Skeletal muscle tissue (tissue), 4 donors: ENCODE data around the gene CCNT1. TPM values are rescaled to one million over a fixed set of nuclear protein-coding genes. Genes with fewer than 3 reads are reported as not detected.

Source experiments
- H3K27ac ChIP-seq: one replicate; pipeline ENCODE4 v1.7.0; 2013; ENCODE audit warnings: mild to moderate bottlenecking, low read depth, low read length, inconsistent platforms
- H3K27me3 ChIP-seq, 3 donors: one replicate each; pipeline ENCODE4 v1.7.0; 2013; ENCODE audit warnings: low read length in 3 of 3; ENCODE audit not compliant: control insufficient read depth in 3 of 3, insufficient read depth in 3 of 3
- H3K36me3 ChIP-seq, 3 donors: one replicate each; pipeline ENCODE4 v1.7.0; 2013; ENCODE audit warnings: low read length in 3 of 3; ENCODE audit not compliant: control insufficient read depth in 3 of 3, insufficient read depth in 3 of 3
- H3K4me1 ChIP-seq, 3 donors: one replicate each; pipeline ENCODE4 v1.7.0; 2013; ENCODE audit warnings: low read length in 3 of 3, mild to moderate bottlenecking in 3 of 3; ENCODE audit not compliant: control insufficient read depth in 3 of 3, insufficient read depth in 3 of 3
- H3K4me3 ChIP-seq, 3 donors: one replicate each; pipeline ENCODE4 v1.7.0; 2013; ENCODE audit warnings: low read length in 3 of 3
- H3K9ac ChIP-seq, 3 donors: one replicate each; pipeline ENCODE4 v1.7.0; 2013; ENCODE audit warnings: low read length in 3 of 3, mild to moderate bottlenecking in 3 of 3, moderate library complexity in 2 of 3, low read depth in 1 of 3
- H3K9me3 ChIP-seq, 3 donors: one replicate each; pipeline ENCODE4 v1.7.0; 2013; ENCODE audit warnings: low read length in 3 of 3; ENCODE audit not compliant: control insufficient read depth in 3 of 3
- total RNA-seq: library from RNA; depleted of rRNA; stranded (reverse); fragments of >200 nt; gene quantifications from one replicate; pipeline ENCODE4 v1.2.3, GENCODE V29; 2014
- donor health status: Osteomylitis.

The CCNT1 gene
- 27.7 TPM for total RNA-seq

- no peaks in the 10 kb centered on the region for H3K9me3 ChIP-seq
Measured at GRCh38 chr12:48716493-48717251, at the start of gene CCNT1. TSS of gene CCNT1 (minus strand) at chr12:48716707. CDS start at chr12:48716675, 32 bp downstream.

GRCh38 chr12:48765753-48766162 lies 49.3 kb upstream of the CCNT1 start:
- H3K9me3 ChIP-seq, result no peaks in the 10 kb centered on the region
- peaks cover 18 to 24% (median 24%) of the 10 kb centered on the region in 3 donors for H3K36me3 ChIP-seq

More at GRCh38 chr12:48716493-48717251, at the start of gene CCNT1:
- H3K36me3 ChIP-seq, result peaks cover 0 to 9% (median 8%) of the 10 kb centered on the region in 3 donors
- H3K27ac ChIP-seq, result peak within 1 kb of the TSS; percentile 90
- H3K4me3 ChIP-seq, result peak within 1 kb of the TSS; percentile 83 to 99 (median 97)
- H3K4me1 ChIP-seq, result peaks cover 27 to 31% (median 27%) of the 10 kb centered on the region in 3 donors
- H3K9ac ChIP-seq, result peak within 1 kb of the TSS; percentile 91 to 99 (median 99)
- no peaks in the 10 kb centered on the region for H3K27me3 ChIP-seq

GRCh38 chr12:48764521-48764920 lies 48.0 kb upstream of the CCNT1 start:
- Histone ChIP-seq H3K27ac (no peak overlapping the region), H3K4me3 (no peak overlapping the region), H3K27me3 (no peaks in the 10 kb centered on the region), H3K36me3 (peaks cover 16 to 20% (median 17%) of the 10 kb centered on the region in 3 donors), H3K9ac (no peak overlapping the region), H3K9me3 (no peaks in the 10 kb centered on the region), H3K4me1 (peaks cover 5 to 17% (median 6%) of the 10 kb centered on the region in 3 donors)

More at GRCh38 chr12:48765753-48766162, 49.3 kb upstream of the CCNT1 start:
- H3K4me1 ChIP-seq, result peaks cover 5 to 17% (median 6%) of the 10 kb centered on the region in 3 donors
- H3K9ac ChIP-seq, result no peak overlapping the region
- H3K4me3 ChIP-seq, result no peak overlapping the region
- H3K27me3 ChIP-seq, result no peaks in the 10 kb centered on the region
- no peak overlapping the region for H3K27ac ChIP-seq

- no peaks in the 10 kb centered on the region for H3K36me3 ChIP-seq
- H3K4me3 ChIP-seq, result no peak overlapping the region
- no peaks in the 10 kb centered on the region for H3K27me3 ChIP-seq
- no peak overlapping the region for H3K9ac ChIP-seq
- H3K27ac ChIP-seq, result no peak overlapping the region
- no peaks in the 10 kb centered on the region for H3K9me3 ChIP-seq
- no peaks in the 10 kb centered on the region for H3K4me1 ChIP-seq
Measured at GRCh38 chr12:48758737-48759136, 42.2 kb upstream of the CCNT1 start.

- no peaks in the 10 kb centered on the region for H3K4me1 ChIP-seq
- no peak overlapping the region for H3K27ac ChIP-seq
- no peak overlapping the region for H3K9ac ChIP-seq
- H3K36me3 ChIP-seq, result no peaks in the 10 kb centered on the region
- no peaks in the 10 kb centered on the region for H3K27me3 ChIP-seq
- H3K4me3 ChIP-seq, result no peak overlapping the region
- no peaks in the 10 kb centered on the region for H3K9me3 ChIP-seq
Measured at GRCh38 chr12:48758186-48758585, 41.7 kb upstream of the CCNT1 start.

GRCh38 chr12:48750769-48751356 lies 34.4 kb upstream of the CCNT1 start:
- Histone ChIP-seq H3K9ac (no peak overlapping the region), H3K27ac (no peak overlapping the region), H3K4me1 (no peaks in the 10 kb centered on the region), H3K27me3 (no peaks in the 10 kb centered on the region), H3K4me3 (no peak overlapping the region), H3K9me3 (no peaks in the 10 kb centered on the region), H3K36me3 (no peaks in the 10 kb centered on the region)

GRCh38 chr12:48750215-48750614 lies 33.7 kb upstream of the CCNT1 start:
- H3K4me3 ChIP-seq, result no peak overlapping the region
- H3K36me3 ChIP-seq, result no peaks in the 10 kb centered on the region
- H3K27me3 ChIP-seq, result no peaks in the 10 kb centered on the region
- no peaks in the 10 kb centered on the region for H3K4me1 ChIP-seq
- H3K9ac ChIP-seq, result no peak overlapping the region
- H3K9me3 ChIP-seq, result no peaks in the 10 kb centered on the region
- H3K27ac ChIP-seq, result no peak overlapping the region

- peaks cover 0 to 6% (median 4%) of the 10 kb centered on the region in 3 donors for H3K27me3 ChIP-seq
- H3K9ac ChIP-seq, result no peak overlapping the region
- no peaks in the 10 kb centered on the region for H3K4me1 ChIP-seq
- no peak overlapping the region for H3K4me3 ChIP-seq
- no peaks in the 10 kb centered on the region for H3K9me3 ChIP-seq
- H3K27ac ChIP-seq, result no peak overlapping the region
- H3K36me3 ChIP-seq, result no peaks in the 10 kb centered on the region
Measured at GRCh38 chr12:48744251-48745008, 27.9 kb upstream of the CCNT1 start.

GRCh38 chr12:48739618-48740269 lies 23.2 kb upstream of the CCNT1 start:
- Histone ChIP-seq H3K27ac (no peak overlapping the region), H3K9ac (no peak overlapping the region), H3K36me3 (no peaks in the 10 kb centered on the region), H3K9me3 (no peaks in the 10 kb centered on the region), H3K4me3 (no peak overlapping the region), H3K4me1 (no peaks in the 10 kb centered on the region), H3K27me3 (peaks cover 0 to 6% (median 6%) of the 10 kb centered on the region in 3 donors)
